HG03175 (cell line): ENCODE data around the gene C8G.
A peak's percentile ranks its signal among the peaks of the same experiment; 100 is the strongest.

ENCODE experiments used
- ATAC-seq: cut with Tn5 transposase; IDR thresholded peaks from one replicate; pipeline ENCODE4 v1.9.1; 2021; ENCODE audit warnings: mild to moderate bottlenecking, moderate library complexity; ENCODE audit not compliant: unreplicated experiment

The C8G gene

DNA sequence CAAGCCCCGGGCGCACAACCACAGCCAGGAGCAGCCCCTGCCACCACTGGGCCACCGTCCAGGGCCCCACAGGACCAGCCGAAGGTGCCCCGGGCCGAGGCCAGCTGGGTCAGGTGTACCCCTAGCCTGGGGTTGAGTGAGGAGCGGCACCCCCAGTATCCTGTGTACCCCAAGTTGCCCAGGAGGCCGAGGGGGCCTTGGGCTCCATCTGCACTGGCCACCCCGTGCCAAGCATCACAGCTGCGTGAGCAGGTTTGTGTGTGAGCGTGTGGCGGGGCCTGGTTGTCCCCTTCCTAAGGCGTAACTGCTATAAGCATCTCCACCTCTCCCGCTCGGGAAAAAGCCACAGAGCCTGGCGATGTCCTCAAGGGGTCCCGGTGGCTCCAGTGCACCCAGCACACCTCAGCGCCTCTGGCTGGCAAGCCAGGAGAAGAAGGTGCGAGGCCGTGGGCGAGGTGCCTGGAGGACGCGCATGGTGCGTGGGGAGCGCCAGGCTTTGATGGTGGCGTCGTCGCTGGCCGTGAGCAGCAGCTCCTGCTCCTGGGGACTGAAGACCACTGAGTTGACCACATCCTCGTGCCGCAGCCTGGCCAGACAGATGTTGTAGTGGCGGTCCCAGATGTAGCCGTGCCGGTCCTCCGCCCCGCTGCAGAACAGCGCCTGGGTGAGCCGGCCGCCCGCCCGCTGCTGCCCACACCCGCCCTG, 4.4 kb upstream of the C8G start:
- ATAC-seq: no peak

DNA sequence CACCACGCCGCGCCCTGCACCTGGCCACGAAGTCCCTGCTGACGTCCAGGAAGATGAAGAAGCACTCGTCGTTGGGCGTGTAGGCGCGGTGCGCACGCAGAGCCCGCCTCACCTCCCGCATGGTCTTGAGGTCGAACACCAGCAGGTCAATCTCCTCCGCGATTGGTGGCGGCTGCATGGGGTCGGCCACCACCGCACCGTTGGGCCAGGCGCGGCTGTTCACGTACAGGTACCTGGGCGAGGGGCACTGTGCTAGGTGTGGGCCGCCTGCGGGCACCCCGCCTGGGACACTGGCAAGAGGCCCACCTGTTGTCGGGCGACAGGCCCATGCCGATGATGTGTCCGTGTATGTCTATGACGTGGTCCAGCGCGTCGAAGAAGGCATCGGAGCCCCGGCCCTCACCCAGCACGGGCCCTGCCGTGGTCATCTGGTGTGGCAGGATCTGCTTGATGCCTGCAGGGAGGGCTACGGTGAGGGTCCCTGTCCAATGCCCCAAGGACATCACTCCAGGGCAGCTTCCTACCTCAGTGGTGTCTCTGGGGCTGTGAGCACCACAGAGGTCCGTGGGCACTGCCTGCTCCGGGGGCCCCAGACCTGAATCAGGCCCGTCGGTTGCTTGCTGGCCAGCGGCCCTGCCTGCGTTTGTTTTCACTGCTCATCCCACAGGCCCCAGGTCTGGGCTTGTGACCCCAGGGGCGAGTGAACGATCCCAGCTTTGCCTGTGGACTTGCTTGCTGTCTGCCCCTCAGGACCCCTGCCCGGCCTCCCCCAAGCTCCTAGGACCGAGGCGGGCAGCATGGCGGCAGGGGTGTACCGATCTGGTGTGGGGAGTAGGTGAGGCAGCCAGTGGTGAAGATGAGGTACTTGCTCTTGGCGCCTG, 3.6 kb upstream of the C8G start:
- no peak for ATAC-seq

DNA sequence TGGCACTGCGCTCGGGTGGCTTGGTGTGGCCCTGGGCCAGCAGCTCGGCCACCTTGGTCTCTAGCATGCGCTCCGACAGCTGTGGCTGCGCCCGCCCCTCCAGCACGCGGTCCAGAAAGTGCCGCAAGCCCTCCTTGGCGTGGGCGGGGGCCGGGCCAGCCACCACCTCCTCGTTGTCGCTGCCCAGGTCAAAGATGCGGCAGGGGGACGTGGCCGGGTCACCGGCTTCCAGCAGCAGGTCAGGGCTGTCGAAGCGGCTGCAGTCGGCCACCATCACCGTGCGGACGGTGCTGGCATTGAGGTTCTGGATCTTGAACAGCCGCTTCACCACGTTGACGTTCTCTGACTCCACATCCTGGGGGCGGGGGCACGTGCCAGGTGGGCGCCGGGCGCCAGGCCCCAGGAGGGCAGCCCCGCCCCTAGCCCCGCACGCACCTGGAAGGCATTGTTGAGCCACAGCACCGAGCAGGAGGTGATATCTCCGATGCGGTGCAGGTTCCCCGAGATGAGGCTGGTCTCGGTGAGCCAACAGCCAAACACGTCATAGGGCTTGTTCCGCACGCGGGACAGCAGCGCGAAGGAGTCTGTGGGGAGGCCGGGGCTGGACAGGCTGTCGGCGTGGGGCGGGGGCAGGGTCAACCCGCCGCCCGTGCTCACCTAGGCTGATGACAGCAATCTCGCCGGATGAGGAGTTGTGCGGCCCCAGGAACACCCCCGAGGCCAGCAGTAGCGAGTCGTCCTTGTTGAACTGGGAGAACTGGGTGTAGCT, 2.7 kb upstream of the C8G start:
- no peak for ATAC-seq

- no peak for ATAC-seq
Observed at GRCh38 chr9:136942881-136943230, 2.2 kb upstream of the C8G start.

GRCh38 chr9:136943291-136944211, 1.5 kb upstream of the C8G start:
- peak; percentile 17 for ATAC-seq

DNA sequence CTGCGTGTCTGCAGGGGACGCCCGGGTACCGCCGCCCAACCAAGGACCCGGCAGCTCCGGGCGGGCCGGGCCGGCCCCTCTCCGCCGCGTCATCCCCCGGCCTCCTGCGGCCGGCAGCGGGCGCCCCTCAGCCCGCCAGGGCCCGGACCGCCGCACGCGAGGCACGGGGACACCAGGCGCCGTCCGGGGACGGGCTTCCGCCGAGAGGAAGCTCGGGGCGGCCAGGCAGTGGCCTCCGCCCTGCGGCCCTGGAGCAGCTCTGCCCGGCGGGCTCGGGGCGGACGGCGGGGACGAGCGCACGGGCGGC, 878 bp upstream of the C8G start:
- ATAC-seq: peak; percentile 35

DNA sequence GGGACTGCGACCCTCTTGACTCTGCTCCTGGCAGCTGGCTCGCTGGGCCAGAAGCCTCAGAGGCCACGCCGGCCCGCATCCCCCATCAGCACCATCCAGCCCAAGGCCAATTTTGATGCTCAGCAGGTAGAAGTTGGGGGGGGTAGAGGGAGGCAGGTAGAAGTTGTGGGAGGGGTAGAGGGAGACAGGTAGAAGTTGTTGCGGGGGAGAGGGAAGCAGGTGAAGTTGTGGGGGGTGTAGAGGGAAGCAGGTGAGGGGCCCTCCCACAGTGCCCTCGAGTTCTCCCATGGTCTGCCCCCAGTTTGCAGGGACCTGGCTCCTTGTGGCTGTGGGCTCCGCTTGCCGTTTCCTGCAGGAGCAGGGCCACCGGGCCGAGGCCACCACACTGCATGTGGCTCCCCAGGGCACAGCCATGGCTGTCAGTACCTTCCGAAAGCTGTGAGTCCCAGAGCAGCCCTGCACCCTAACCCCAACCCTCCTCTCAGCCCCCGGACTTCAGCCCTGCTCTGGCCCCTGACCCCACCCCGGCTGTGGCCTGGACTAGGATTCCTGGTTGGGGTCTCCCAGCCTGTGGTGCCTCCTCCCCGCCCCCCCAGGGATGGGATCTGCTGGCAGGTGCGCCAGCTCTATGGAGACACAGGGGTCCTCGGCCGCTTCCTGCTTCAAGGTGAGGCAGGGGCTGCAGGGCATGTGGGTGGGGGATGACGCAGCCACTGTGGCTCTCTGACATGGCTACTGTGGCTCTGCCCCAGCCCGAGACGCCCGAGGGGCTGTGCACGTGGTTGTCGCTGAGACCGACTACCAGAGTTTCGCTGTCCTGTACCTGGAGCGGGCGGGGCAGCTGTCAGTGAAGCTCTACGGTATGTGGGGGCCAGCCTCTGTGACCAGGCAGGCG, 537 bp downstream of the C8G start:
- ATAC-seq: no peak

- ATAC-seq: no peak
Observed at GRCh38 chr9:136946228-136947027, 1.4 kb downstream of the C8G start.

DNA sequence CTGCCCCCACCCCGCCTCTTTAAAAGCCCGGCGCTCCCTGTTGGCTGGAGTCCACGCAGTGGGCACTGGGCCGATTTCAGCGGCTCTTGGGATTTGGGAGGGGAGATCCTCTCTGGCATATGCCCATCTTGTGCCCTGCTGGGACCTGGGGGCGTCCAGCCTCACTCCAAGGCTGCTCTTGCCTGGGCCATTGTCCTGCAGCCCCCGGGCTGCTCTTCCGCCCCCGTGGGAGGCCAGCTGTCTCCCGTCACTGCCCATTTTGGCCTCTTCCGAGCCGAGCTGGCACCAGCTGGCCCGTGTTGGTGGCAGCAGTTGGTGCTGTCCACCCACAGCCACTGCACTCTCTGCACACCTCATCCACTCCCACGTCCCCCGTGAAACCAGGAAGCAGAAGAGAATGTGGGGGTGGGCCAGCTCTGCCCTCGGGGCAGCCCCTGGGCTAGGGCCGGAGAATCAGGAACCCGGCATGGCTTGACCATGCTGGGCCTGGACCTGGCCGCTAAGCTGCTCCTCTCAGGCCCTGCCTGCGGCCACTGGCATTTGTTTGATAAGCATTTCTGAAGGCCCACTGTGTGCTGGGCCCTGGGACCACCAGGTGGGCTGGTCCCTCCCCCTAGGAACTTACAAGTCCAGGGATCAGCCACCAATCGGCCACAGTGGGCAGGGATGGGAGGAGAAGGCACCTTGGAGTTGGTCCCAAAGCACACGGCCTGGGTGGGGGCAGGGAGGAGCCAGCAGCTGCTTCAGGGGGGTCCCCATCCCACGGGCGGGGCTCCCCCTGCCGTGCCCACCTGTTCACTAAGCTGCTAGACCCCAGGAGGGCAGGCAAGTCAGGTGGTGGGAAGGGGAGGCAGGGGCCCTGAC, 2.2 kb downstream of the C8G start:
- ATAC-seq: no peak

DNA sequence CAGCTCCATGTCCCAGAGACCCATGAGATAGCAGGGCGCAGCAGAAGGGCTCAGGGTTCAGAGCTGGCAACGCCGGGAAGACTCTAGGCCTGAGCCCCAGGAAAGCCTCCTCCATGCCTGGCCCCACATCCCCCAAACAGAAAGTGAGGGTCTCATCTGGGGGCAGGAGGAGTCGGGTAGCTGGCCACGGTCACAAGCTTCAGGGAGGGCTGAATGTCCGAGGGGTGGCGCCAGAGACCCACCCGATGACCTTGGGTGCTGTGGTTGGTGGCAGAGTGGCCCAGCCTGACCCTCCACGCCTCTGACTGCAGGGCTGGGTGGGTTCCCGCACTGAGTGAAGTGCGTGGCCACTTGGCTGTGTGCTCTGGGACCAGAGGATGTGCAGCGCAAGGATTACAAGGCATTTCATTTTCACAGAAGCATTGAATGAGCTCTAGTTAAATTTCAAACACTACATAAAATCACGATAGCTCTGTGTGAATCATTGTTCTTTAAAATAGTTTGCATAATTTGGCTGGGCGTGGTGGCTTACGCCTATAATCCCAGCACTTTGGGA, 3.0 kb downstream of the C8G start:
- no peak for ATAC-seq

DNA sequence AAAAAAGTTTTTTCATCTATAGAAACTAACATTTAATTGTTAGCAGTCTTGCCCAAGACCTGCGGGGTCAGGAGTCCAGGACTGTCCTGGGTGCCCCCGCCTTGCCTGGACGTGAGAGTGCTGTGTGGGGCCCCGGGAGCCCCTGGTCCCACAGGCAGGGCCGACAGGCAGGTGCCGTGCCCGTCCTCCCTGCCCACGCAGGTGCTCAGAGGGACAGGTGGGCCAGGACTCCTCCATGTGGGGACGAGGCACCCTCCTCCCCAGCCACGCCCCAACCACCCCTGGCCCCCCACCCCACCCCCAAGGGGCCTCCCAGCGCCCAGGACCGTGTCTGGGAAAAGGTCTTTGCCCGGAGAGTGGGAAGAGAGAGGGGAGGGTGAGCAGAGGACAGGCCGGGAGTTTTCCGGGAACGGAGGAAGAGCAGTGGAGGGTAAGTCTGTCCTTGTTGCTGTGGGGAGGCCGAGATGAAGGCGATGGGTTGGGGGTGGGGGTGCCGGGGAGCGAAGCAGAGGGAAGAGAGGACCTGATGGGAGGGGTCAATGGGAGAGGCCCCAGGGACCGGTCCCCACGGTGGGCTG, 4.3 kb downstream of the C8G start:
- ATAC-seq: no peak

DNA sequence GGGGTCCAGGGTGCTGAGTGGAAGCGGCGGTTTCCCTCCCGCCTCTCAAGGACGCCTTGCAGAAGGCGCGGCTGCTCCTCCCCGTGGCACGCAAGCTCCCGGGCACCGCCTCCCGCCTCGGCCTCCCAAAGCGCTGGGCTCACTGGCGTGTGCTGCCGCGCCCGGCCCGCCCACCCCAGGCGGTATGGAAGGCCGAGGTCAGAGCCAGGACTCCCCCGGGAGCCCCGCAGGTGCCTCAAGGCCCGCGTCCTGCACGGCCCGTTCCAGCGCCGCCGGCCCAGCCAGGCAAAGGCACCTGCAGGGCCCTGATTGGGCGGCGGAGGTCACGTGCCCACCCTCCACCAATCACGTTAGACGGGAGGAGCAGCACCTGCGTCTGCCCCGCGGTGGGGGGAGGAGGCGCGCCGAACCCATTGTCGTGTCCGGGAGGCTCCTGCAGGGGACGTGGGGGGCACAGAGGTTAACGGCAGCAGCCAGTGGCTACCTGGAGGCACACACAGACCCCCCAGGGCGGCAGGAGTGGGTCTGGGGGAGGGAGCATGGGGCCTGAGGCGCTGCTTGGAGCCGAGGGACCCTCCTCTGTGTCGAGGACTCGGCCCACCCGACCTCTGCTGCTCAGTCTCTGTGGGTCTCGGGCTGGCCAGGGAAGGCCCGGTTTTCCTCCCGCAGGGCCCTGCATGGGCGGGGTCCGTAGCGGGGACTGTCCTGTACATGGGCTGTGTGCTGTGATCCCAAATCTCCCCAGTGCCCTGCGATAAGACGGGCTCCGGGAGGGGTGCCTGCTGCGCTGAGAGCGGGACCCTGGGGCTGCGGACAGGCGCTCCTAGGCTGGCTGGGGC, 5.0 kb downstream of the C8G start:
- ATAC-seq: peak; percentile 91

DNA sequence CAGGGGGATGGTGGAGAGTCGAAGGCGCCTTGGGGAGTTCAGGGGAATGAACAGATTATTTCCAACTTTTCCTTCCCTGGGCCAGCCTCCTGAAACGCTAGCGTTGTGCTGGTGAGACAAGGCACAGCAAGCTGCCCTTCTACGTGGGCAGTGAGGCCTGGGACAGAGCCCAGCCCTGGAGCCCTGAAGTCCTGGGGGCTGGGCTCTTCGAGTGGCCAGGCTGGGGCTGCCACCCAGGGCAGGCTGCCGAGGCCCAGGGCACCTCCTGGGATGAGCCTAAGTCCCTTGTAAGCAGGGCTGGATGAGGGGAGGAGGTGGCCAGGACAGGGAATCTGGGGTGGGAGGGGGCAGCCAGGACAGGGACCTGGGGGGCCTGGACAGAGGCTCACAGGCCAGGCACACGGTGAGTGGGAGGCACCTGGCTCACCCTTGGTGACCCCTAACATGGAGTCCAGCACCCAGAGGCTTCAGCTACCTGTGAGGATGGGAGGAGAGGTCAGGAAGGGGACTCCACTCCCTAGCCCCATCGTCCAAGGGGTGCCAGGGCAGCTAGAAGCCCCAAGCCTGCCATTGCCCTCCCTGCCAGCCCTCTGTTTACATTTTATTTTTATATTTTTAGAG, 5.7 kb downstream of the C8G start:
- no peak for ATAC-seq

DNA sequence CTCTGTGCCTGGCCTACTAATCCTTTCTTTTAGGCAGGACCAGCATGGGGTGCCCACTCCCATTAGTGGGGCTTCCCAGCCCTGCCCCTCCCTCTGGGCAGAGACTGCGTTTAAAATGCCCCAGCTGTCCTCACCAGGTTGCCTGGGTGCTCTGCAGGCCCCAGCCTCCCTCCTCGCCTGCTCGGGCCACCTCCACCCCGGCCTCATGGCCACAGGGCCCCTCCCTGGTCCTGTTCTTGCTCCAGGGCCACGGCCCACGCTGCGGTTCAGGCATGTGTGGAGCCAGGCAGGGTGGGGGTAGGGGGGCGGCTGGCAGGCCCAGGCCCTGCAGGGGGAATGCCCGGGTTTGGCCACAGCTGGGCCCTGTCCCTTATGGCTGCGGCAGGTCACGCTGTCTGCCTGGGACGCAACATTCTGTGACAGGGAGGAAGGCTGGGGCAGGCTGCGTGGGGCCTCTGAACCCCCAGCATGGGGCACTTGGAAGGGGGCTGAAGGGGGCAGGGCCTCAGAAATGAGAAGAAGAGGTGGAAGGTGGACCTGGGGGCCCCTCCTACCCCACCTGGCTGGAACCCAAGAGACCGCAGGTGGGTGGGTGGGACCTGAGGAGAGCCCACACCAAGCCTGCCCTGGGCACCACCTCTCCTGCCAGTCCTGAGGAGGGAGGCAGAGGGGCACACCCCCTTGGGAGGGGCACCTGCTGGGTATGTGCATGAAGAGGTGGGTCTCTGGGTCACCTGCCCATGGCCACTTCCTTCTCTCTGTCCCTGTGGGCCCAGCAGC, 6.7 kb downstream of the C8G start, which contains the start of gene LCN12:
TSS of gene LCN12 (plus strand) at position 733 of the 780 bp plus-strand sequence. CDS start 55 bp downstream, outside the sequence.
- ATAC-seq: no peak

GRCh38 chr9:136952321-136952850, 7.3 kb downstream of the C8G start:
- ATAC-seq: no peak
